ENCODE data around the gene ADAMTS2.

GRCh38 chr5:179347581-179347980, 2.3 kb upstream of the ADAMTS2 start:
- TF ChIP-seq EZH2 (IDR thresholded peaks at IDR 0.05; ENCODE audit: low read length, missing control alignments) = no peak
- TF ChIP-seq, protein P1, sequence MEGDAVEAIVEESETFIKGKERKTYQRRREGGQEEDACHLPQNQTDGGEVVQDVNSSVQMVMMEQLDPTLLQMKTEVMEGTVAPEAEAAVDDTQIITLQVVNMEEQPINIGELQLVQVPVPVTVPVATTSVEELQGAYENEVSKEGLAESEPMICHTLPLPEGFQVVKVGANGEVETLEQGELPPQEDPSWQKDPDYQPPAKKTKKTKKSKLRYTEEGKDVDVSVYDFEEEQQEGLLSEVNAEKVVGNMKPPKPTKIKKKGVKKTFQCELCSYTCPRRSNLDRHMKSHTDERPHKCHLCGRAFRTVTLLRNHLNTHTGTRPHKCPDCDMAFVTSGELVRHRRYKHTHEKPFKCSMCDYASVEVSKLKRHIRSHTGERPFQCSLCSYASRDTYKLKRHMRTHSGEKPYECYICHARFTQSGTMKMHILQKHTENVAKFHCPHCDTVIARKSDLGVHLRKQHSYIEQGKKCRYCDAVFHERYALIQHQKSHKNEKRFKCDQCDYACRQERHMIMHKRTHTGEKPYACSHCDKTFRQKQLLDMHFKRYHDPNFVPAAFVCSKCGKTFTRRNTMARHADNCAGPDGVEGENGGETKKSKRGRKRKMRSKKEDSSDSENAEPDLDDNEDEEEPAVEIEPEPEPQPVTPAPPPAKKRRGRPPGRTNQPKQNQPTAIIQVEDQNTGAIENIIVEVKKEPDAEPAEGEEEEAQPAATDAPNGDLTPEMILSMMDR (conservative IDR thresholded peaks at IDR 0.05 in 1 of 2, IDR thresholded peaks at IDR 0.05 in 1 of 2; ENCODE audit: low read depth in 1 of 2, low read length in 2 of 2) = no peak
